Endothelial cell of umbilical vein (primary cell): ENCODE measurements around the gene USP4. TPM values are rescaled to one million over a fixed set of nuclear protein-coding genes. Genes with fewer than 3 reads are reported as not detected.

ENCODE experiments used
- BruUV-seq: library from RNA; stranded (reverse); fragments of 400-500 nt; replicated peaks from 2 replicates; lab custom pipeline; 2021; lab: Mats Ljungman, UMichigan
- CTCF ChIA-PET: fragments of 300-600, 350-600 bp; sonication (Branson Sonifier 250); formaldehyde crosslinking; loops from one replicate; lab custom pipeline; 2021; ENCODE audit warnings: antibody characterized with exemption, inconsistent platforms; lab: Charles Lee
- POLR2A ChIA-PET: fragments of 300-600, 350-600 bp; sonication (Branson Sonifier 250); formaldehyde crosslinking; loops from one replicate; lab custom pipeline; 2021; ENCODE audit warnings: antibody characterized with exemption, inconsistent platforms; lab: Charles Lee
- DNase-seq: peaks from one replicate; pipeline ENCODE4 v3.0.0-alpha.2; 2011; ENCODE audit warnings: low read depth, low spot score
- FAIRE-seq: peaks from 2 replicates; lab custom pipeline; 2011; peaks lifted over from hg19 to GRCh38; lab: Jason Lieb, UNC
- H2AFZ ChIP-seq: 2 replicates; pipeline ENCODE4 v1.6.0; 2012; ENCODE audit warnings: low read depth, low read length, control low read depth, inconsistent platforms
- H3K27ac ChIP-seq: 2 replicates; pipeline ENCODE4 v1.5.1; 2011; ENCODE audit warnings: low read depth, mild to moderate bottlenecking, control low read depth, low read length, moderate library complexity; ENCODE audit not compliant: insufficient read depth
- H3K27me3 ChIP-seq, 2 experiments: 2 replicates each; pipeline versions ENCODE4 v1.6.0 to v1.6.1; 2011; ENCODE audit warnings: low read length in 2 of 2, mixed read lengths in 1 of 2; ENCODE audit not compliant: control insufficient read depth in 2 of 2, insufficient read depth in 2 of 2
- H3K36me3 ChIP-seq, 2 experiments: 2 replicates in 1 of 2; 3 replicates in 1 of 2; pipeline ENCODE4 v1.5.1; 2011; ENCODE audit warnings: low read length in 2 of 2, mild to moderate bottlenecking in 1 of 2, moderate library complexity in 1 of 2; ENCODE audit not compliant: control insufficient read depth in 2 of 2, insufficient read depth in 2 of 2; ENCODE audit errors: extremely low read depth in 1 of 2
- H3K4me1 ChIP-seq: 3 replicates; pipeline ENCODE4 v1.5.1; 2011; ENCODE audit warnings: mild to moderate bottlenecking, low read length; ENCODE audit not compliant: control insufficient read depth, insufficient read depth; ENCODE audit errors: extremely low read depth
- H3K4me2 ChIP-seq: 2 replicates; pipeline ENCODE4 v1.6.1; 2011; ENCODE audit warnings: low read length, control low read depth, mixed read lengths; ENCODE audit not compliant: insufficient read depth
- H3K4me3 ChIP-seq, 3 experiments: fragments of 200-600 bp in 1 of 3; sonication (generic), shearing (Covaris generic) in 1 of 3; replicated peaks in 1 of 3; 2 replicates each; pipeline ENCODE4 v1.5.1; 2011 to 2016; ENCODE audit warnings: control low read depth in 3 of 3, low read length in 3 of 3, mild to moderate bottlenecking in 2 of 3, inconsistent platforms in 1 of 3, low read depth in 1 of 3, moderate library complexity in 1 of 3; ENCODE audit not compliant: insufficient read depth in 1 of 3
- H3K79me2 ChIP-seq: 2 replicates; pipeline ENCODE4 v1.6.0; 2012; ENCODE audit warnings: low read length, inconsistent platforms; ENCODE audit not compliant: control insufficient read depth, insufficient read depth
- H3K9ac ChIP-seq: replicated peaks from 2 replicates; pipeline ENCODE3; 2011; ENCODE audit warnings: low read length, control low read depth; ENCODE audit not compliant: insufficient read depth; ENCODE audit errors: extremely low read depth
- H3K9me1 ChIP-seq: replicated peaks from 3 replicates; pipeline ENCODE4 v1.6.0; 2011; ENCODE audit warnings: mild to moderate bottlenecking, low read length; ENCODE audit not compliant: control insufficient read depth, insufficient read depth; ENCODE audit errors: extremely low read depth
- H3K9me3 ChIP-seq: replicated peaks from 2 replicates; pipeline ENCODE4 v1.5.1; 2012; ENCODE audit warnings: low read length, inconsistent platforms; ENCODE audit not compliant: control insufficient read depth, insufficient read depth
- H4K20me1 ChIP-seq: replicated peaks from 2 replicates; pipeline ENCODE3; 2011; ENCODE audit warnings: mild to moderate bottlenecking, low read length; ENCODE audit not compliant: control insufficient read depth, insufficient read depth; ENCODE audit errors: extremely low read depth
- EZH2 ChIP-seq: IDR thresholded peaks from 2 replicates; pipeline ENCODE4 v1.6.1; 2012; ENCODE audit warnings: borderline replicate concordance, low read depth, mild to moderate bottlenecking, moderate library complexity, low read length, inconsistent platforms; ENCODE audit not compliant: severe bottlenecking
- FOS ChIP-seq: IDR thresholded peaks from 2 replicates; pipeline ENCODE4 v1.6.1; 2011; ENCODE audit warnings: mild to moderate bottlenecking, low read length, moderate library complexity, borderline replicate concordance; ENCODE audit not compliant: insufficient read depth
- GATA2 ChIP-seq: IDR thresholded peaks from 2 replicates; pipeline ENCODE4 v1.7.0; 2011; ENCODE audit warnings: low read depth, mild to moderate bottlenecking, moderate library complexity, mixed read lengths, low read length; ENCODE audit not compliant: insufficient read length, insufficient read depth
- JUN ChIP-seq: IDR thresholded peaks from 2 replicates; pipeline ENCODE4 v1.6.1; 2011; ENCODE audit warnings: borderline replicate concordance, low read depth; ENCODE audit not compliant: insufficient read length, insufficient read depth
- MYC ChIP-seq: IDR thresholded peaks from one replicate; pipeline ENCODE4 v1.6.1; 2011; ENCODE audit warnings: mild to moderate bottlenecking, low read depth, low read length
- POLR2A ChIP-seq: IDR thresholded peaks from 2 replicates; pipeline ENCODE4 v1.6.1; 2012; ENCODE audit warnings: low read depth, mild to moderate bottlenecking, control low read depth, low read length
- POLR2AphosphoS5 ChIP-seq: IDR thresholded peaks from 2 replicates; pipeline ENCODE4 v1.6.1; 2012; ENCODE audit warnings: low read depth, mild to moderate bottlenecking, control low read depth, low read length, moderate library complexity; ENCODE audit not compliant: insufficient read depth
- dilution Hi-C: fragments of 300-500 bp; cut with MboI; formaldehyde crosslinking; loops from one replicate; pipeline ENCODE4 v1.15.0; 2019; ENCODE audit warnings: low sequenced_read_pairs; ENCODE audit not compliant: extremely low pct_ligation_motif_present
- intact Hi-C: fragments of 100-400 bp; cut with micrococcal nuclease; formaldehyde crosslinking; loops from one replicate; pipeline ENCODE4 v1.10.0; 2022
- polyA plus RNA-seq, 4 experiments: library from polyadenylated mRNA; depleted of rRNA in 3 of 4; stranded (reverse) in 3 of 4; unstranded in 1 of 4; fragments of >200 nt; gene quantifications; 2 replicates each; pipeline versions ENCODE4 v1.2.1 to v1.2.3, GENCODE V29; 2011 to 2012; ENCODE audit warnings: missing spikeins in 1 of 4
- total RNA-seq: library from RNA; stranded (reverse); gene quantifications from 2 replicates; pipeline ENCODE4 v1.2.3, GENCODE V29; 2021
- TF ChIP-seq, protein P1 (sequence below), 2 donors: IDR thresholded peaks; 1 replicate in 1 of 2; 2 replicates in 1 of 2; pipeline ENCODE4 v1.5.1; 2011; ENCODE audit warnings: low read length in 2 of 2, mild to moderate bottlenecking in 2 of 2, moderate library complexity in 2 of 2, control low read depth in 1 of 2, inconsistent platforms in 1 of 2, low read depth in 1 of 2; ENCODE audit not compliant: insufficient read depth in 1 of 2; ENCODE audit errors: extremely low read depth in 1 of 2
- TF ChIP-seq, protein P2 (sequence below): IDR thresholded peaks from 2 replicates; pipeline ENCODE4 v1.6.1; 2011; ENCODE audit not compliant: insufficient read depth, insufficient read length

USP4 gene
- total and polyA plus RNA-seq, 2 donors (not counting 3 experiments of a cell fraction or from before 2014, with no cell fraction given): 39.1 to 61.3 TPM

DNA sequence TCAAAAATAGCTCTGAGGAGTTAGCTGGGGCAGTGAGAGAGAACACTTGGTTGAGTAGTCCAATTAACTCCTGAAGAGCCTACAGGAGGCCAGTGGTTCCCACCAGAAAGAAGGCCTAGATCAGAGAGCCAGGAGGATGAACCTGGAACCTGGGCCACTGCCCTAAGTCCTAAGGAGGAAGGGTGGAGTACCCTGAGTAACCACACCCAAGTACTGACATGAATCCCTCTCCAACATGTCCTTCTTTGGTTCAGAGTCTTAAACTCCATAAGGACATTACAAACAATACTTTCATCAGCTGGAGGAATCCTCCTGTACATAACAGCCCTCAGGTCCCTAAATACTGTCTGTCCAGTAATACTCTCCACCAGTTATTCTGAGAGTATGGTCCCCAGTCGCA lies 37.2 kb downstream of the USP4 start:
- Histone ChIP-seq H3K36me3 (peaks cover 27 to 39% of the 10 kb centered on the region in 2 experiments), H3K4me2 (no peak overlapping the region), H3K27ac (no peak overlapping the region), H3K9me1 (no peaks in the 10 kb centered on the region), H3K79me2 (no peaks in the 10 kb centered on the region), H3K9ac (no peak overlapping the region), H4K20me1 (no peaks in the 10 kb centered on the region), H3K9me3 (no peaks in the 10 kb centered on the region), H3K4me1 (no peaks in the 10 kb centered on the region), H3K27me3 (no peaks in the 10 kb centered on the region), H2AFZ (no peak overlapping the region), H3K4me3 (no peak overlapping the region)
- FAIRE-seq (no peak), DNase-seq (no peak)
- ChIA-PET CTCF (interaction anchor here (0.7 to 4.1 kb wide), 4 partner anchors 131 to 265 kb away, joined by 3 to 19 read pairs (median 7); partner anchors contain the start of gene KLHDC8B), POLR2A (interaction anchor here (0.6 kb wide), 1 partner anchor 81 kb away, joined by 6 read pairs; no protein-coding TSS in a partner anchor)
- intact Hi-C loops (no loop called here), dilution Hi-C loops (no loop called here)
- TF ChIP-seq, protein P1, sequence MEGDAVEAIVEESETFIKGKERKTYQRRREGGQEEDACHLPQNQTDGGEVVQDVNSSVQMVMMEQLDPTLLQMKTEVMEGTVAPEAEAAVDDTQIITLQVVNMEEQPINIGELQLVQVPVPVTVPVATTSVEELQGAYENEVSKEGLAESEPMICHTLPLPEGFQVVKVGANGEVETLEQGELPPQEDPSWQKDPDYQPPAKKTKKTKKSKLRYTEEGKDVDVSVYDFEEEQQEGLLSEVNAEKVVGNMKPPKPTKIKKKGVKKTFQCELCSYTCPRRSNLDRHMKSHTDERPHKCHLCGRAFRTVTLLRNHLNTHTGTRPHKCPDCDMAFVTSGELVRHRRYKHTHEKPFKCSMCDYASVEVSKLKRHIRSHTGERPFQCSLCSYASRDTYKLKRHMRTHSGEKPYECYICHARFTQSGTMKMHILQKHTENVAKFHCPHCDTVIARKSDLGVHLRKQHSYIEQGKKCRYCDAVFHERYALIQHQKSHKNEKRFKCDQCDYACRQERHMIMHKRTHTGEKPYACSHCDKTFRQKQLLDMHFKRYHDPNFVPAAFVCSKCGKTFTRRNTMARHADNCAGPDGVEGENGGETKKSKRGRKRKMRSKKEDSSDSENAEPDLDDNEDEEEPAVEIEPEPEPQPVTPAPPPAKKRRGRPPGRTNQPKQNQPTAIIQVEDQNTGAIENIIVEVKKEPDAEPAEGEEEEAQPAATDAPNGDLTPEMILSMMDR (IDR thresholded peaks at IDR 0.05; ENCODE audit: extremely low read depth in 1 of 2, insufficient read depth in 1 of 2, low read depth in 1 of 2, low read length in 2 of 2): no peak
- TF ChIP-seq, protein P2, sequence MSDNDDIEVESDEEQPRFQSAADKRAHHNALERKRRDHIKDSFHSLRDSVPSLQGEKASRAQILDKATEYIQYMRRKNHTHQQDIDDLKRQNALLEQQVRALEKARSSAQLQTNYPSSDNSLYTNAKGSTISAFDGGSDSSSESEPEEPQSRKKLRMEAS: no peak
- BruUV-seq: no TSS peak

GRCh38 chr3:49300595-49300994 lies 39.3 kb downstream of the USP4 start:
- TF ChIP-seq POLR2AphosphoS5 (no peak), JUN (no peak), FOS (no peak), MYC (no peak), EZH2 (no peak), GATA2 (no peak), POLR2A (no peak)
- TF ChIP-seq, protein P1 (IDR thresholded peaks at IDR 0.05; ENCODE audit: extremely low read depth in 1 of 2, insufficient read depth in 1 of 2, low read depth in 1 of 2, low read length in 2 of 2): no peak
- TF ChIP-seq, protein P2: no peak
- POLR2A ChIA-PET: no interaction called here
- no peak for DNase-seq
- no peak overlapping the region for H3K4me2 ChIP-seq
- no peaks in the 10 kb centered on the region for H4K20me1 ChIP-seq
- no peaks in the 10 kb centered on the region for H3K4me1 ChIP-seq
- H3K27me3 ChIP-seq: no peaks in the 10 kb centered on the region
- no peak overlapping the region for H3K9ac ChIP-seq
- H3K4me3 ChIP-seq: no peak overlapping the region
- peaks cover 25 to 42% of the 10 kb centered on the region in 2 experiments for H3K36me3 ChIP-seq
- BruUV-seq: no TSS peak
- no peak for FAIRE-seq
- no peak overlapping the region for H2AFZ ChIP-seq
- H3K79me2 ChIP-seq: no peaks in the 10 kb centered on the region
- dilution Hi-C loops: no loop called here
- H3K27ac ChIP-seq: no peak overlapping the region
- no peaks in the 10 kb centered on the region for H3K9me1 ChIP-seq
- intact Hi-C loops: no loop called here
- no peaks in the 10 kb centered on the region for H3K9me3 ChIP-seq
- CTCF ChIA-PET: interaction anchor here (2.2 to 4.1 kb wide), 2 partner anchors 129 to 149 kb away, joined by 11 to 19 read pairs; partner anchors contain the start of gene KLHDC8B
